ENCODE results near the gene RAB6A.

GRCh38 chr11:73789279-73789670, 28.4 kb upstream of the RAB6A start:
- TF ChIP-seq NPAS2 (CRISPR knock-in tag; IDR thresholded peaks at IDR 0.05; ENCODE audit: borderline replicate concordance) (no peak), POLR2AphosphoS2 (conservative IDR thresholded peaks at IDR 0.05; ENCODE audit: low read length) (no peak), RFX5 (IDR thresholded peaks at IDR 0.05) (no peak)
